RWPE1 (cell line): ENCODE results near the gene FLT1.

Experiments used
- CTCF ChIA-PET: fragments of 350-600 bp; sonication (Branson Sonifier 250); formaldehyde crosslinking; extraction: SDS; loops from one replicate; lab custom pipeline; 2021; lab: Yijun Ruan, JAX
- POLR2A ChIA-PET: fragments of 400-600 bp; formaldehyde crosslinking; extraction: SDS; loops from one replicate; lab custom pipeline; 2020; ENCODE audit warnings: antibody characterized with exemption; ENCODE audit not compliant: low non-redundant PET; lab: Yijun Ruan, JAX
- DNase-seq: peaks from one replicate; pipeline ENCODE4 v3.0.0; 2012; ENCODE audit warnings: low spot score
- H3K27ac ChIP-seq: fragments of 450-650 bp; 2 replicates; pipeline ENCODE4 v1.5.1; 2017
- TF ChIP-seq, protein P1 (sequence below): fragments of 450-650 bp; conservative IDR thresholded peaks from 2 replicates; pipeline ENCODE4 v1.5.1; 2017; ENCODE audit warnings: low read depth, mild to moderate bottlenecking

Gene FLT1

GRCh38 chr13:28375250-28375930 lies 119.5 kb downstream of the FLT1 start:
- no peak overlapping the region for H3K27ac ChIP-seq
- ChIA-PET CTCF (no interaction called here), POLR2A (no interaction called here)
- DNase-seq, result no peak
- TF ChIP-seq, protein P1, sequence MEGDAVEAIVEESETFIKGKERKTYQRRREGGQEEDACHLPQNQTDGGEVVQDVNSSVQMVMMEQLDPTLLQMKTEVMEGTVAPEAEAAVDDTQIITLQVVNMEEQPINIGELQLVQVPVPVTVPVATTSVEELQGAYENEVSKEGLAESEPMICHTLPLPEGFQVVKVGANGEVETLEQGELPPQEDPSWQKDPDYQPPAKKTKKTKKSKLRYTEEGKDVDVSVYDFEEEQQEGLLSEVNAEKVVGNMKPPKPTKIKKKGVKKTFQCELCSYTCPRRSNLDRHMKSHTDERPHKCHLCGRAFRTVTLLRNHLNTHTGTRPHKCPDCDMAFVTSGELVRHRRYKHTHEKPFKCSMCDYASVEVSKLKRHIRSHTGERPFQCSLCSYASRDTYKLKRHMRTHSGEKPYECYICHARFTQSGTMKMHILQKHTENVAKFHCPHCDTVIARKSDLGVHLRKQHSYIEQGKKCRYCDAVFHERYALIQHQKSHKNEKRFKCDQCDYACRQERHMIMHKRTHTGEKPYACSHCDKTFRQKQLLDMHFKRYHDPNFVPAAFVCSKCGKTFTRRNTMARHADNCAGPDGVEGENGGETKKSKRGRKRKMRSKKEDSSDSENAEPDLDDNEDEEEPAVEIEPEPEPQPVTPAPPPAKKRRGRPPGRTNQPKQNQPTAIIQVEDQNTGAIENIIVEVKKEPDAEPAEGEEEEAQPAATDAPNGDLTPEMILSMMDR, result no peak

DNA sequence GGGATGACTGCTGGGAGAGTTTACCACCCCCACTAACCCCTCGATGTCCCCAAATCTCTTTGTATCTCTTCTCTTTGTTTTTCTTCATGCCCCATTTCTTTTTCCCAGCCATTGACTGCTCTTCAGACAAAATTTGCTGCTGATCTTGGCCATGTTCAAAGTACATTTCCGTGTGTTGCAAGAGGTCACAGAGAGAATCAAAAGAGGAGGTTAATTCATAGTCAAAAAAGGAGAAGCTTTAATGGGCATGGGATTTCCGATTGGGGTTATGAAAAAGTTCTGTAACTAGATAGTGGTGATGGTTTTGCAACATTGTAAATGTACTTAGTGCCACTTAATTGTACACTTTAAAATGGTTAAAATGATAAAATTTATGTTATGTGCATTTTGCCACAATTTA lies 121.1 kb downstream of the FLT1 start:
- CTCF ChIA-PET, result no interaction called here
- H3K27ac ChIP-seq, result no peak overlapping the region
- POLR2A ChIA-PET, result no interaction called here
- no peak for DNase-seq
- TF ChIP-seq, protein P1, result no peak

- ChIA-PET POLR2A (no interaction called here), CTCF (no interaction called here)
- DNase-seq, result no peak
- TF ChIP-seq, protein P1, result no peak
- H3K27ac ChIP-seq, result no peak overlapping the region
These were observed 124.5 kb downstream of the FLT1 start for GRCh38 chr13:28370448-28370847.

GRCh38 chr13:28358708-28359107 lies 136.2 kb downstream of the FLT1 start:
- TF ChIP-seq, protein P1, result no peak
- no peak for DNase-seq
- CTCF ChIA-PET, result interaction anchor here (0.7 kb wide), 1 partner anchor 462 kb away, joined by 3 read pairs; no protein-coding TSS in a partner anchor
- POLR2A ChIA-PET, result no interaction called here
- H3K27ac ChIP-seq, result no peak overlapping the region

DNA sequence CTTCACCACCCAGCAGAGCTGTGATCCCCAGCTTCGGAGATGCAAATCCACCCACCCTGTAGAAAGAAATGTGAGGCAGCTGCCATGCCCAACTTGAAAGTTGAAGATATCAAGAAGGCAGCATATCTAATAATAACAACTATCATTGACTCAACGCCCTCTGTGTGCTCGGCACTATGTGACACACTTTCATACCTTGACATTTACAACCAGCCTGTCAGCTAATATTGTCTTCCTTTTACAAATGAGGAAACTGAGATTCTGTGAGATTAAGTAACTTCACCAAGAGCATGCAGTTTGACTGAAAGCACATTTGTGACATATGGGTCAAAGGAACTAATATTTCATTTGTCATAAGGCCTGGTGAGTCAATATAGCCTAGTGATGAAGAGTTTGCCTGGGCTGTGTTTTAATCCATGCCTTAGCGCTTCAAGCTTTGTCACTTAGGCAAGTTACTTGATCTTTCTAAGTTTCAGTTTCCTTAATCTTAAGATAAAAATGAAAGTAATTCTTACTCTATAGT lies 137.0 kb downstream of the FLT1 start:
- no peak for DNase-seq
- H3K27ac ChIP-seq, result no peak overlapping the region
- ChIA-PET POLR2A (no interaction called here), CTCF (no interaction called here)
- TF ChIP-seq, protein P1, result no peak

GRCh38 chr13:28357247-28357825 lies 137.6 kb downstream of the FLT1 start:
- DNase-seq, result no peak
- TF ChIP-seq, protein P1, result no peak
- ChIA-PET CTCF (no interaction called here), POLR2A (no interaction called here)
- no peak overlapping the region for H3K27ac ChIP-seq
